Lower leg skin (tissue), 3 donors: ENCODE results near the gene MRPS2.

ENCODE experiments used
- POLR2A ChIP-seq, 2 donors: fragments of 450-650 bp; IDR thresholded peaks; one replicate each; pipeline ENCODE4 v1.6.1; 2016 to 2017; ENCODE audit warnings: antibody characterized with exemption in 2 of 2, mild to moderate bottlenecking in 1 of 2, moderate library complexity in 1 of 2
- TF ChIP-seq, protein P1 (sequence below), 3 donors: fragments of 450-650 bp; IDR thresholded peaks; one replicate each; pipeline ENCODE4 v1.5.1; 2016; ENCODE audit warnings: antibody characterized with exemption in 3 of 3, mild to moderate bottlenecking in 3 of 3, moderate library complexity in 2 of 3

DNA sequence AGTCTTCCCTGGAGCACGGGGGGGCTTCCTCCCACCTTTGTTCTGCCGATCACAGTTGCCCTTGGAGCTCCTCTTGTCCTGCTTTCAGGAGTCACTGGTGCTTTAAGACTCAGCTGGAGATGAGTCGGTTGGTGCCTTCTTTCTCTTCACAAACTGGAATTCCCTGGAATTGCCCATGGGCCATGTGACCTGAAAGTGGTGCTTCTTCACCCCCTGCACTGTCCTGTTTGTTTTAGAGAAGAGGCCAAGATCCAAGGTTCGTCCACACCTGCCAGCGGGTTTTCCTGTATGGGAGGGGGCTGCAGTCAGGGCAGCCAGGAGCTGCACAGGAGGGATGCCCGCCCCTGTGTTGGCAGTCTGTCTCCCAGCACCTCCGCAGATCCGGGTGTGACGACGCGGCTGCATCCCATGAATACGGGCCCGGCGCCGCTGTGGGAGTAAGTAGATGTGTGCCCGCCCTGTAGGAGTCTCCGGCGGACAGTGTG is 9.5 kb upstream of the MRPS2 start:
- no peak for TF ChIP-seq POLR2A (IDR thresholded peaks at IDR 0.05)
- TF ChIP-seq, protein P1, sequence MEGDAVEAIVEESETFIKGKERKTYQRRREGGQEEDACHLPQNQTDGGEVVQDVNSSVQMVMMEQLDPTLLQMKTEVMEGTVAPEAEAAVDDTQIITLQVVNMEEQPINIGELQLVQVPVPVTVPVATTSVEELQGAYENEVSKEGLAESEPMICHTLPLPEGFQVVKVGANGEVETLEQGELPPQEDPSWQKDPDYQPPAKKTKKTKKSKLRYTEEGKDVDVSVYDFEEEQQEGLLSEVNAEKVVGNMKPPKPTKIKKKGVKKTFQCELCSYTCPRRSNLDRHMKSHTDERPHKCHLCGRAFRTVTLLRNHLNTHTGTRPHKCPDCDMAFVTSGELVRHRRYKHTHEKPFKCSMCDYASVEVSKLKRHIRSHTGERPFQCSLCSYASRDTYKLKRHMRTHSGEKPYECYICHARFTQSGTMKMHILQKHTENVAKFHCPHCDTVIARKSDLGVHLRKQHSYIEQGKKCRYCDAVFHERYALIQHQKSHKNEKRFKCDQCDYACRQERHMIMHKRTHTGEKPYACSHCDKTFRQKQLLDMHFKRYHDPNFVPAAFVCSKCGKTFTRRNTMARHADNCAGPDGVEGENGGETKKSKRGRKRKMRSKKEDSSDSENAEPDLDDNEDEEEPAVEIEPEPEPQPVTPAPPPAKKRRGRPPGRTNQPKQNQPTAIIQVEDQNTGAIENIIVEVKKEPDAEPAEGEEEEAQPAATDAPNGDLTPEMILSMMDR (IDR thresholded peaks at IDR 0.05), result no peak
